Tibial artery (tissue), 4 donors: Measurements from ENCODE around the gene HHLA2.

ENCODE experiments used
- DNase-seq, 2 donors: peaks; one replicate each; pipeline ENCODE4 v3.0.0-alpha.2; 2019
- H3K27ac ChIP-seq, 2 donors: fragments of 200-600 bp; sonication (generic) in 1 of 2; 1 replicate in 1 of 2; 2 replicates in 1 of 2; pipeline ENCODE4 v1.5.1; 2018 to 2019; ENCODE audit warnings: mild to moderate bottlenecking in 1 of 2
- H3K27me3 ChIP-seq, 2 donors: fragments of 200-600 bp; sonication (generic) in 1 of 2; one replicate each; pipeline versions ENCODE4 v1.5.1 to v1.6.0; 2016 to 2019
- H3K36me3 ChIP-seq, 3 donors: fragments of 200-600 bp; sonication (generic) in 2 of 3; one replicate each; pipeline ENCODE4 v1.5.1; 2016 to 2019; ENCODE audit warnings: mild to moderate bottlenecking in 2 of 3
- H3K4me1 ChIP-seq, 4 donors: fragments of 200-600 bp; sonication (generic) in 2 of 4; 1 replicate in 3 of 4; 2 replicates in 1 of 4; pipeline ENCODE4 v1.5.1; 2016 to 2019
- H3K4me3 ChIP-seq, 2 donors: fragments of 200-600 bp; sonication (generic) in 1 of 2; 1 replicate in 1 of 2; 2 replicates in 1 of 2; pipeline ENCODE4 v1.5.1; 2018 to 2019; ENCODE audit warnings: mild to moderate bottlenecking in 2 of 2
- H3K9me3 ChIP-seq, 3 donors: fragments of 200-600 bp; sonication (generic) in 1 of 3; one replicate each; pipeline ENCODE4 v1.5.1; 2016 to 2019
- intact Hi-C: fragments of 100-400 bp; cut with DNase I; formaldehyde crosslinking; loops from one replicate; pipeline ENCODE4 v1.15.0; 2023; ENCODE audit warnings: low total_unique reads
- TF ChIP-seq, protein P1 (sequence below), 2 experiments: fragments of 200-600 bp in 1 of 2; fragments of 450-650 bp in 1 of 2; IDR thresholded peaks; one replicate each; pipeline ENCODE4 v1.5.1; 2017 to 2019; ENCODE audit warnings: antibody characterized with exemption in 2 of 2, mild to moderate bottlenecking in 1 of 2, moderate library complexity in 1 of 2

HHLA2 gene

DNA sequence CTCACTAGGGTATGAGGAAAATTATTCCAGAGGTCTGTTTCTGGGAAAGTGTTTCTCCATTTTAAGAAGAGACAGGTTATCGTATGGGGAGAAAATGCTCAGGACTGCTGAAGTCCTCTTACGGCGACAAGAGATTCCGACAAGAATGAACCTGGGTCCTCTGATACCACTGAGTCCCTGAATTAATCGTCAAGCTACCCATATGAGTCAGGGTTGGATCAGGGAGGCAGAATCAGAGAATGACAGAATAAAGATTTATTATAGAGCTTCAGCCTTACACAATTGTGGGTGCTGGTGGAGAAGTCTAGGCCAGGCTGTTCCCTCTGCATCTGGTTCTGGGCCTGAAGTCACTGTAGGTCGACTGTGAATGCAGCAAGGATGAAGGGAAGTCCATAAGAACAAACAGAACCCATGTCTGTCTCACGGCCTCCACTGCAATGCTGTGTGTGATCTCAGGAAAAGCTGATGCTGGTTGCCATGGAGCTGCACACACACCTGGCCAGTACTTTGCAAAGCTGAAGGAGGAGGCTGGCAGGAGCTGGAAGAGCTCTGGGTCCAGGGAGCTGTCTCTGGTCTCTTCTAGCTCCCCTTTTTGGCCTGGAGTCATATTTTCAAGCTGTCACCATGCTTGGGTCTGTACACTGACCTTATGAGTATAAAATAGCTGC is 83.9 kb downstream of the HHLA2 start:
- DNase-seq, result no peak
- Histone ChIP-seq H3K27me3 (no peaks in the 10 kb centered on the region), H3K27ac (no peak overlapping the region), H3K4me1 (no peaks in the 10 kb centered on the region), H3K36me3 (no peaks in the 10 kb centered on the region), H3K9me3 (no peaks in the 10 kb centered on the region), H3K4me3 (no peak overlapping the region)
- TF ChIP-seq, protein P1, sequence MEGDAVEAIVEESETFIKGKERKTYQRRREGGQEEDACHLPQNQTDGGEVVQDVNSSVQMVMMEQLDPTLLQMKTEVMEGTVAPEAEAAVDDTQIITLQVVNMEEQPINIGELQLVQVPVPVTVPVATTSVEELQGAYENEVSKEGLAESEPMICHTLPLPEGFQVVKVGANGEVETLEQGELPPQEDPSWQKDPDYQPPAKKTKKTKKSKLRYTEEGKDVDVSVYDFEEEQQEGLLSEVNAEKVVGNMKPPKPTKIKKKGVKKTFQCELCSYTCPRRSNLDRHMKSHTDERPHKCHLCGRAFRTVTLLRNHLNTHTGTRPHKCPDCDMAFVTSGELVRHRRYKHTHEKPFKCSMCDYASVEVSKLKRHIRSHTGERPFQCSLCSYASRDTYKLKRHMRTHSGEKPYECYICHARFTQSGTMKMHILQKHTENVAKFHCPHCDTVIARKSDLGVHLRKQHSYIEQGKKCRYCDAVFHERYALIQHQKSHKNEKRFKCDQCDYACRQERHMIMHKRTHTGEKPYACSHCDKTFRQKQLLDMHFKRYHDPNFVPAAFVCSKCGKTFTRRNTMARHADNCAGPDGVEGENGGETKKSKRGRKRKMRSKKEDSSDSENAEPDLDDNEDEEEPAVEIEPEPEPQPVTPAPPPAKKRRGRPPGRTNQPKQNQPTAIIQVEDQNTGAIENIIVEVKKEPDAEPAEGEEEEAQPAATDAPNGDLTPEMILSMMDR (IDR thresholded peaks at IDR 0.05), result no peak
- intact Hi-C loops, result no loop called here

DNA sequence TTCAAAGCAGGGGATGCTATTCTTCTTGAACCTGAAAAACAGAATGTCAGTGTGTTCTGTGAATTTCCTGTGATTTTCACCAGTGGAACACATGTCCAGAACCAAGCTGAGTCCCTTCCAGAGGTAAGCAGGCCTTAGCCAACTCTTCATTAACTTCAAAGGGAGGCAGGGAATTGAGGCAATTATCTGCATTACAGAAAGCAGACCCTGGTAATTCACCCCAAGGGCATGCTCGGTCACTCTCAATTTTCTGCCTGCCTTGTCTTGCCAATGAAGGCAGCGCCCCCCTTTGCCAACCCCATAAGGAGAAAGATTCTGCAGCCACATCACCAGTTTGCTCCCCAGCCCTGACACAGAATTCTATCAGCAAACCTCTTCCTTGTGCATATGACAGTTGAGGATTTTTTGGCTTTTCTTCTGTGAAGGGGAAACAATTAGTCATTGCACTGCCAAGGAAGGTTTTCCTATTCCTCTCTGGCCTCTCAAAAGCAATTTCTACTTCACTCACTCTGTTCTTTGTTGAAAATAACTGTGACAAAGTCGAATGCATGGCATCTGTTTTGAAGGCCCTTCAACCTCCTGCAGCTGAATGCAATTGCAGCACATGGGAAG is 85.3 kb downstream of the HHLA2 start:
- TF ChIP-seq, protein P1 (IDR thresholded peaks at IDR 0.05), result no peak
- Histone ChIP-seq H3K9me3 (no peaks in the 10 kb centered on the region), H3K27me3 (no peaks in the 10 kb centered on the region), H3K4me3 (no peak overlapping the region), H3K36me3 (no peaks in the 10 kb centered on the region), H3K4me1 (no peaks in the 10 kb centered on the region), H3K27ac (no peak overlapping the region)
- intact Hi-C loops, result no loop called here
- DNase-seq, result no peak

DNA sequence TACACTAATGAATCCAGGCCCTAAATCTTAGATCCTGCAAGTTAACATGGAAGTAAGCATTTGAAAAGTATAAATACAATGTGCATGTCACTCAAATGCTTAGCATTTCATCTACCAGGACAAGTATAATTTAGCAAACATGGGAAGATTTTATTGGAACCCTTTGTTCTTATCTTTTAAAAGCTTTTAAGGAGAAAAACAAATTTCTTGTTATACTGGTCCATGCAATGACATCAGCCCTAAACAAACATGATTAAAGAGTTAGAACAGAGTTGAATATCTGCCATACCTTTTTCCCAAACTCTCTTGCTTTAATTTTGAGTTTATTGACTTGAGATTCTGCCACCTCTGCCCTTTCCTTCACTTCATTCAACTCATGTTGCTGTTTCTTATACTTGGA is 87.0 kb downstream of the HHLA2 start:
- Histone ChIP-seq H3K27ac (no peak overlapping the region), H3K4me3 (no peak overlapping the region), H3K4me1 (no peaks in the 10 kb centered on the region), H3K36me3 (no peaks in the 10 kb centered on the region), H3K27me3 (no peaks in the 10 kb centered on the region), H3K9me3 (no peaks in the 10 kb centered on the region)
- TF ChIP-seq, protein P1 (IDR thresholded peaks at IDR 0.05), result no peak
- intact Hi-C loops, result no loop called here
- DNase-seq, result no peak

DNA sequence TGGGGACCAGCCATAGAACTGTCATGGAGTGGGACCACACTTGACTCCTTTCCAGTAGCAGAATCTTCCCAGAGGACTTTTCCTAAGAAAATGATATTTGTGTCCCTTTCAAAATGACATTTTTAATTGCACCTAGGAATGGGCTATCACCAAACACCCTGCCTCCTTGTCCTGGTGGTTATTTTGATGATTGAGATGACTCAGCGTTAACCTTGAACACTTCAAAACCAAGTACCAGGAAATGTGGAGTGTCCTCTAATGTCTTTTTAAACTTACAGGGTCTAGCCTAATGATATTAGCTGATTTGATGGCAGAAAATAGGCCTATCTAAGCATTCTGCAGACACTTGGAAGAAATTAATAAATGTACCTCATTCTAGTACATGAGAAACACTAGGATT is 90.7 kb downstream of the HHLA2 start:
- Histone ChIP-seq H3K9me3 (no peaks in the 10 kb centered on the region), H3K4me3 (no peak overlapping the region), H3K36me3 (no peaks in the 10 kb centered on the region), H3K4me1 (no peaks in the 10 kb centered on the region), H3K27me3 (no peaks in the 10 kb centered on the region), H3K27ac (no peak overlapping the region)
- TF ChIP-seq, protein P1 (IDR thresholded peaks at IDR 0.05), result no peak
- no peak for DNase-seq
- intact Hi-C loops, result no loop called here

DNA sequence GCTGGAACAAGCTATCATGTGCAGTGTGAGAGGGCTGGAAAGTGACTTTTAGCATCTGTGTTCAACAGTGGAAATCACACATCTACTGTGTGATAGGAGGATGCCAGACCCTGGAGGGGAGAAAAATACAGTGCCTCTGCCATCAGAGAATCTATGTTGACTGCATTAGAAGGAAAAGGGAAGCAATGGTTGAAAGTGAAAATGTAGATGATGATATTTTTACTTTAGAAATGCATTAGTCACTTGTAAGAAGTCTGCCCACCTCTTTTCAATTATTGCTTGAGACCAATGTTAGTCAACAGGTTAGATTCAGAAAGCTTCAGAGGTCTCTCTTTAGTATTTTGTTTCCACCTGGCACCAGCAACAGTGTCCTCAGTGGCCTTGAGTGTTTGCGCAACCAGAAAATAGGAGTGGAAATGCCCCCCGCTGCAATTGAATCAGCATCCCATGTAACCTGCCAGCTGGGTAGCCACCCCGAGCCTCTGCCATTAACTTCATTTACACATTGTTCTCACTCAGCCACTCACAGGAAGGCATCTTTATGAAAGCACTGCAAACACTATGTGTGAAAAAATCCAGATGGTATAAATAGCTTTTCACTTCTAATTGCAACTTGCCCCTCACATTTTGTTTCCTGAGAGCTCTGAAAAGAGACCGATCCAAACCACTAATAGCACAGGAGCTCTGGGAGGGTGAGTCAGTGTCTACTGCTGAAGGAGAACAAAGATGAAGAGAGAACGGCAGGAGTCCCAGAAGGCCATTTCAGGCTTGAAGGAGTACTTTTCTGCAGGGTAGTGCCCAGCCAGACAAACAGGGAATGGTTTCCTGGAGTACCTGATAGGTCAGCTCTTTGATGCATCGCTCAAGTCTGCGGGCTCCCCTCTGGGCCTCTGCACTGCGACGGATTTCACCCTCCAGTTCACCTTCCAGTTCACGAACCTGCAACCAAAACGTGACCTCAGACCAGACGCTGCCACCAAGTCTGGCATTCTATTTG is 92.1 kb downstream of the HHLA2 start:
- H3K36me3 ChIP-seq, result no peaks in the 10 kb centered on the region
- H3K4me1 ChIP-seq, result peaks cover 0 to 5% (median 0%) of the 10 kb centered on the region in 4 donors
- H3K27ac ChIP-seq, result no peak overlapping the region
- TF ChIP-seq, protein P1 (IDR thresholded peaks at IDR 0.05), result no peak
- DNase-seq, result no peak
- H3K27me3 ChIP-seq, result no peaks in the 10 kb centered on the region
- intact Hi-C loops, result no loop called here
- H3K9me3 ChIP-seq, result no peaks in the 10 kb centered on the region
- no peak overlapping the region for H3K4me3 ChIP-seq
